Gastrocnemius medialis (tissue), 4 donors: ENCODE data around the gene SCUBE3. TPM values are rescaled to one million over a fixed set of nuclear protein-coding genes. Genes with fewer than 3 reads are reported as not detected.
A peak's percentile ranks its signal among the peaks of the same experiment; 100 is the strongest.

Experiments used
- ATAC-seq, 2 donors: fragments of 150-250 bp; one replicate each; pipeline ENCODE4 v1.9.1; 2016
- DNase-seq, 2 donors: peaks; one replicate each; pipeline ENCODE4 v3.0.0-alpha.2; 2019
- H3K27ac ChIP-seq, 4 donors: fragments of 200-600 bp; sonication (generic); 1 replicate in 1 of 4; 2 replicates in 3 of 4; pipeline ENCODE4 v1.5.1; 2016 to 2018; ENCODE audit warnings: mild to moderate bottlenecking in 2 of 4, moderate library complexity in 1 of 4
- H3K27me3 ChIP-seq, 3 donors: fragments of 200-600 bp; sonication (generic) in 2 of 3; 1 replicate in 1 of 3; 2 replicates in 2 of 3; pipeline versions ENCODE4 v1.5.1 to v1.6.0; 2016 to 2019; ENCODE audit warnings: mild to moderate bottlenecking in 1 of 3, moderate library complexity in 1 of 3
- H3K36me3 ChIP-seq, 2 donors: fragments of 200-600 bp; sonication (generic) in 1 of 2; one replicate each; pipeline ENCODE4 v1.5.1; 2017 to 2018
- H3K4me1 ChIP-seq, 2 donors: fragments of 200-600 bp; sonication (generic) in 1 of 2; one replicate each; pipeline ENCODE4 v1.5.1; 2016 to 2017; ENCODE audit warnings: mild to moderate bottlenecking in 2 of 2
- H3K4me3 ChIP-seq, 4 donors: fragments of 200-600 bp; sonication (generic) in 3 of 4; 1 replicate in 1 of 4; 2 replicates in 3 of 4; pipeline ENCODE4 v1.5.1; 2016 to 2019; ENCODE audit warnings: mild to moderate bottlenecking in 2 of 4
- H3K9me3 ChIP-seq, 3 donors: fragments of 200-600 bp; sonication (generic) in 2 of 3; 1 replicate in 1 of 3; 2 replicates in 2 of 3; pipeline ENCODE4 v1.5.1; 2016 to 2019
- CTCF ChIP-seq, 5 experiments: fragments of 450-650 bp in 3 of 5; fragments of 200-600 bp in 2 of 5; sonication (generic) in 2 of 5; IDR thresholded peaks in 4 of 5; conservative IDR thresholded peaks in 1 of 5; 1 replicate in 4 of 5; 2 replicates in 1 of 5; pipeline ENCODE4 v1.5.1; 2016 to 2019; ENCODE audit warnings: antibody characterized with exemption in 5 of 5, mild to moderate bottlenecking in 3 of 5, moderate library complexity in 3 of 5
- POLR2A ChIP-seq, 2 donors: fragments of 450-650 bp; IDR thresholded peaks; one replicate each; pipeline ENCODE4 v1.6.1; 2017; ENCODE audit warnings: antibody characterized with exemption in 2 of 2, mild to moderate bottlenecking in 2 of 2, moderate library complexity in 2 of 2
- in situ Hi-C, 4 donors: fragments of 200-750 bp; cut with MboI; loops; one replicate each; pipeline versions ENCODE4 v1.15.0 to v1.8.0; 2017; ENCODE audit warnings: low sequenced_read_pairs in 4 of 4
- intact Hi-C: fragments of 100-400 bp; cut with DNase I; formaldehyde crosslinking; loops from one replicate; pipeline ENCODE4 v1.15.1; 2023; ENCODE audit warnings: low total_unique reads
- total RNA-seq, 4 donors: library from RNA; depleted of rRNA; stranded (reverse); fragments of >200 nt; gene quantifications; one replicate each; pipeline versions ENCODE4 v1.1.0 to v1.2.3, GENCODE V29; 2016

SCUBE3 gene
- total RNA-seq, 4 donors from 2014 or later: 0.05 to 0.07 TPM; not detected in 2

GRCh38 chr6:35178012-35178411 is 35.7 kb upstream of the SCUBE3 start:
- in situ Hi-C loops: no loop called here
- no peak overlapping the region for H3K4me3 ChIP-seq
- H3K27ac ChIP-seq: no peak overlapping the region
- H3K27me3 ChIP-seq: peaks cover 0 to 7% (median 5%) of the 10 kb centered on the region in 3 donors
- ATAC-seq: no peak
- H3K4me1 ChIP-seq: peaks cover 0 to 11% of the 10 kb centered on the region in 2 donors
- H3K36me3 ChIP-seq: no peaks in the 10 kb centered on the region
- H3K9me3 ChIP-seq: no peaks in the 10 kb centered on the region
- intact Hi-C loops: no loop called here
- TF ChIP-seq CTCF (IDR thresholded peaks at IDR 0.05 in 4 of 5, conservative IDR thresholded peaks at IDR 0.05 in 1 of 5) (no peak), POLR2A (IDR thresholded peaks at IDR 0.05) (no peak)
- no peak for DNase-seq

GRCh38 chr6:35178932-35179832 is 34.6 kb upstream of the SCUBE3 start:
- in situ Hi-C loops: no loop called here
- no peaks in the 10 kb centered on the region for H3K9me3 ChIP-seq
- peaks cover 0 to 7% (median 5%) of the 10 kb centered on the region in 3 donors for H3K27me3 ChIP-seq
- no peak for DNase-seq
- no peak overlapping the region for H3K27ac ChIP-seq
- H3K36me3 ChIP-seq: no peaks in the 10 kb centered on the region
- H3K4me3 ChIP-seq: no peak overlapping the region
- intact Hi-C loops: no loop called here
- TF ChIP-seq POLR2A (IDR thresholded peaks at IDR 0.05) (no peak), CTCF (IDR thresholded peaks at IDR 0.05 in 4 of 5, conservative IDR thresholded peaks at IDR 0.05 in 1 of 5) (no peak)
- peaks cover 0 to 11% of the 10 kb centered on the region in 2 donors for H3K4me1 ChIP-seq
- no peak for ATAC-seq

GRCh38 chr6:35179901-35180535 is 33.7 kb upstream of the SCUBE3 start:
- H3K27me3 ChIP-seq: peaks cover 0 to 7% (median 5%) of the 10 kb centered on the region in 3 donors
- H3K4me3 ChIP-seq: no peak overlapping the region
- no peak overlapping the region for H3K27ac ChIP-seq
- no peaks in the 10 kb centered on the region for H3K9me3 ChIP-seq
- ATAC-seq (no peak), DNase-seq (no peak)
- in situ Hi-C loops (no loop called here), intact Hi-C loops (no loop called here)
- no peaks in the 10 kb centered on the region for H3K36me3 ChIP-seq
- no peak for TF ChIP-seq POLR2A (IDR thresholded peaks at IDR 0.05)
- peaks cover 0 to 11% of the 10 kb centered on the region in 2 donors for H3K4me1 ChIP-seq

- in situ Hi-C loops (no loop called here), intact Hi-C loops (no loop called here)
- Histone ChIP-seq H3K36me3 (no peaks in the 10 kb centered on the region), H3K27me3 (peaks cover 0 to 7% (median 5%) of the 10 kb centered on the region in 3 donors), H3K27ac (peak overlapping the region; percentile 23 to 57 (median 46)), H3K4me3 (peak overlapping the region in 2 of 4 donors; percentile 29), H3K9me3 (no peaks in the 10 kb centered on the region), H3K4me1 (peaks cover 0 to 11% of the 10 kb centered on the region in 2 donors)
- peak; percentile 83 to 92 for ATAC-seq
- peak; percentile 15 to 40 for DNase-seq
- no peak for TF ChIP-seq POLR2A (IDR thresholded peaks at IDR 0.05)
- TF ChIP-seq CTCF (IDR thresholded peaks at IDR 0.05 in 4 of 5, conservative IDR thresholded peaks at IDR 0.05 in 1 of 5): no peak
Observed at GRCh38 chr6:35181308-35181932, 32.3 kb upstream of the SCUBE3 start.
